ENCODE results near the gene NT5DC1. TPM values are rescaled to one million over a fixed set of nuclear protein-coding genes. Genes with fewer than 3 reads are reported as not detected.

Gene NT5DC1
- total RNA-seq, 1 experiment from 2014 or later = 63.7 TPM

DNA sequence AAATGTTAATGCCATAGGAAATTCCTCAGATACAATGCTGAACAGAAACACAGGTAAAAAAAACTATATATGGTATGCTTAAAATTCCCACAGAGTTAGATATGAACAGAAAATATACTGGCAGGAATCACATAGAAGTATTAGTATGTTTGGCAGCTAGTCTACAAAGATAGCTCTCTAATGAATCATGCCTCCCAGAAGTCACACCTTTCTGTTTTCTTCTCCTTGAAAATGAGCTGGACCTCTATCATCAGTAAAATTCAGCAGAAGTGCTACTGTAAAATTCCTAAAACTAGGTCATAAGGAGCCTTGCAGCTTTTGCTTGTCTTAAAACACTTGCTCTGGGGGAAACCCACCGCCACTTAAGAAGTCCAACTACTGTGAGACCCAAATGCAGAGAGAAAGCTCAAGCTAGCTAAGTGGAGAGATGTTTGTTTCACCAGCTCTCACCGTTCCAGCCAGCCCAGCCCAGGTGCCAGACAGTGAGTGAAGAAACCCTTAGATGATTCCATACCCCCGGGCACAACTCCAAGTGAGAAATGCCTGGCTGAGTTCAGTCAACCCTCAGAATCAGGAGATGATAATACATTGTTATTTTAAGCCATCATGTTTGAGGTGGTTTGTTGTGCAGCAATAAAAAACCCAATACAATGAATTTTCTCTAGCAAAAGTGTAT, 110.2 kb downstream of the NT5DC1 start:
- no peaks in the 10 kb centered on the region for H3K36me3 ChIP-seq (ENCODE audit: control insufficient read depth in 1 of 2, insufficient read depth in 2 of 2, low read length in 2 of 2)
- H3K79me2 ChIP-seq (ENCODE audit: insufficient read depth, low read length) = no peaks in the 10 kb centered on the region
- H3K27ac ChIP-seq (ENCODE audit: low read depth, low read length) = no peak overlapping the region
- H2AFZ ChIP-seq (ENCODE audit: low read depth, low read length, poor library complexity, severe bottlenecking) = no peak overlapping the region
- H3K4me3 ChIP-seq (replicated peaks in 1 of 2; ENCODE audit: low read depth in 1 of 2, low read length in 2 of 2) = no peak overlapping the region
- intact Hi-C loops (cut with micrococcal nuclease) = no loop called here
- H3K4me1 ChIP-seq (ENCODE audit: control insufficient read depth in 1 of 2, insufficient read depth in 2 of 2, low read length in 2 of 2) = peaks cover 9 to 13% of the 10 kb centered on the region in 2 experiments; a peak in 3 of 4 replicates
- H3K9ac ChIP-seq (ENCODE audit: low read length) = no peak overlapping the region
- peak overlapping the region; percentile 13; the same call in 1 of the 2 replicates for H3K4me2 ChIP-seq (ENCODE audit: low read length)
- POLR2A ChIA-PET = interaction anchor here (1.0 kb wide), 1 partner anchor 13 kb away, joined by 4 read pairs; no protein-coding TSS in a partner anchor
- H3K9me2 ChIP-seq (ENCODE audit: insufficient read depth) = no peaks in the 10 kb centered on the region
- ATAC-seq (peak; percentile 63; the same call in 1 of the 2 replicates), DNase-seq (ENCODE audit: low read depth, low spot score) (no peak)
- H3K9me3 ChIP-seq (ENCODE audit: control insufficient read depth in 1 of 2, insufficient read depth in 1 of 2, low read depth in 1 of 2, low read length in 2 of 2) = no peaks in the 10 kb centered on the region
- CTCF ChIA-PET = interaction anchor here (3.1 kb wide), 1 partner anchor 7 kb away, joined by 10 read pairs; no protein-coding TSS in a partner anchor
- no peaks in the 10 kb centered on the region; the same call in 1 of the 2 replicates for H4K20me1 ChIP-seq (ENCODE audit: insufficient read depth)
- no peak for TF ChIP-seq YY1 (IDR thresholded peaks at IDR 0.05; ENCODE audit: extremely low read depth, insufficient replicate concordance, low read depth, low read length)
- TF ChIP-seq EZH2 (IDR thresholded peaks at IDR 0.05) = no peak
- TF ChIP-seq SRF (IDR thresholded peaks at IDR 0.05; ENCODE audit: low read depth) = no peak
- no peak for TF ChIP-seq FOSL1 (IDR thresholded peaks at IDR 0.05; ENCODE audit: low read depth)
- TF ChIP-seq SP1 (IDR thresholded peaks at IDR 0.05; ENCODE audit: low read depth) = no peak
- no peak for TF ChIP-seq ATF3 (IDR thresholded peaks at IDR 0.05)
- no peak for TF ChIP-seq EZH2phosphoT487 (IDR thresholded peaks at IDR 0.05; ENCODE audit: borderline replicate concordance)
- TF ChIP-seq ZFX (IDR thresholded peaks at IDR 0.05) = no peak
- TF ChIP-seq EGR1 (IDR thresholded peaks at IDR 0.05; ENCODE audit: low read depth) = no peak
- no peak for TF ChIP-seq ZBTB33 (IDR thresholded peaks at IDR 0.05; ENCODE audit: extremely low read depth, insufficient replicate concordance, low read length)
- TF ChIP-seq TCF7L2 (IDR thresholded peaks at IDR 0.05; ENCODE audit: borderline replicate concordance, extremely low read depth, insufficient read depth, insufficient read length) = no peak
- RAD21 ChIA-PET (ENCODE audit: low non-redundant PET in 1 of 2, low total read pairs in 2 of 2, uncharacterized antibody in 2 of 2, unreplicated experiment in 2 of 2) = no interaction called here
- no peaks in the 10 kb centered on the region for H3K27me3 ChIP-seq (ENCODE audit: insufficient read depth, low read length)
- BruUV-seq (replicated peaks) = no TSS peak
